Right lobe of liver (tissue), 6 donors: ENCODE results near the gene ME1. TPM values are rescaled to one million over a fixed set of nuclear protein-coding genes. Genes with fewer than 3 reads are reported as not detected.

Experiments
- ATAC-seq, 4 donors: fragments of 200-7000 bp; cut with Tn5 transposase; one replicate each; pipeline ENCODE4 v1.9.1; 2020; ENCODE audit warnings: mild to moderate bottlenecking in 4 of 4, moderate library complexity in 4 of 4
- DNase-seq, 3 donors: peaks; one replicate each; pipeline ENCODE4 v3.0.0-alpha.2; 2020
- H3K27ac ChIP-seq, 3 donors: fragments of 200-600 bp; one replicate each; pipeline ENCODE4 v1.8.0; 2022
- H3K27me3 ChIP-seq, 2 donors: fragments of 200-600 bp; one replicate each; pipeline ENCODE4 v1.8.0; 2022
- H3K36me3 ChIP-seq, 4 donors: fragments of 200-600 bp; sonication (generic) in 1 of 4; one replicate each; pipeline versions ENCODE4 v1.5.1 to v1.8.0; 2017 to 2022; ENCODE audit warnings: control low read depth in 1 of 4
- H3K4me1 ChIP-seq, 4 donors: fragments of 200-600 bp; sonication (generic) in 1 of 4; one replicate each; pipeline versions ENCODE4 v1.5.1 to v1.8.0; 2017 to 2022; ENCODE audit warnings: control low read depth in 1 of 4
- H3K4me3 ChIP-seq, 3 donors: fragments of 200-600 bp; one replicate each; pipeline ENCODE4 v1.8.0; 2022
- H3K9me3 ChIP-seq, 4 donors: fragments of 200-600 bp; sonication (generic) in 1 of 4; one replicate each; pipeline versions ENCODE4 v1.5.1 to v1.8.0; 2017 to 2022; ENCODE audit warnings: control low read depth in 1 of 4
- POLR2A ChIP-seq: fragments of 450-650 bp; IDR thresholded peaks from one replicate; pipeline ENCODE4 v1.6.1; 2017; ENCODE audit warnings: antibody characterized with exemption, mild to moderate bottlenecking
- WGBS: methylation state at CpG from one replicate; pipeline ENCODE4 v1.1.6; 2018; ENCODE audit warnings: low coverage, low lambda C conversion rate; ENCODE audit not compliant: insufficient coverage; ENCODE audit errors: missing lambda C conversion rate; 5-methylcytosine and 5-hydroxymethylcytosine counted together
- intact Hi-C, 2 donors: fragments of 100-400 bp; cut with DNase I; formaldehyde crosslinking; loops; one replicate each; pipeline versions ENCODE4 v1.11.2 to v1.14.1; 2022
- total RNA-seq, 6 experiments: library from RNA; depleted of rRNA in 2 of 6; stranded (reverse); fragments of >200 nt in 2 of 6; fragmentation: NEBNext Ultra II Directional in 3 of 6; extraction: Animal tissue kit (Norgen Biotek cat#: 25700) in 3 of 6; gene quantifications; one replicate each; pipeline versions ENCODE4 v1.1.0 to v1.2.4, GENCODE V29; 2016 to 2023
- TF ChIP-seq, protein P1 (sequence below), 4 donors: fragments of 200-600 bp in 3 of 4; fragments of 450-650 bp in 1 of 4; IDR thresholded peaks; one replicate each; pipeline versions ENCODE4 v1.5.1 to v1.8.0; 2016 to 2022; ENCODE audit warnings: antibody characterized with exemption in 4 of 4, mild to moderate bottlenecking in 2 of 4
- donor health status: DM: no; HTN: yes; CAD: no.
- donor health status: DM: no; HTN: no; CAD: no.
- donor health status: DM: no; HTN: no; CAD: no.
- donor health status: DM: no; HTN: yes; CAD: no.
- donor health status: DM: no; HTN: yes; CAD: no.

ME1 gene
- total RNA-seq, 6 experiments from 2014 or later: 10.1 to 18.2 (median 13.3) TPM

DNA sequence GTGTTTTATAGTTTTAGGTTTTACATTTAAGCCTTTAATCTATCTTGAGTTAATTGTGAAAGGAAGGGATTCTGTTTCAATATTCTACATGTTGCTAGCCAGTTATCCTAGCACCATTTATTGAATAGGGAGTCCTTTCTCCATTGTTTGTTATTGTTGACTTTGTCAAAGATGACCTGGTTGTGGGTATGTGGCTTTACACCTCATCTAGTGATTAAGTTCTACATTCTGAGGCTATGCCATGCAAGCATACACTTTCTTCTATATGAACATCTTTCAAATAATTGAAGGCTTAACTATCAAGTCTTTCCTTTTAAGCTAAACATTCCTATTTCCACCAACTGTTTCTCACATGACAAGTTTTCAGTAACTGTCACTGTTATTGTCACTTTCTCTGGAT, 46.1 kb downstream of the ME1 start:
- DNase-seq (no peak), ATAC-seq (no peak)
- Histone ChIP-seq H3K4me3 (no peak overlapping the region), H3K4me1 (no peaks in the 10 kb centered on the region), H3K36me3 (no peaks in the 10 kb centered on the region), H3K27ac (no peak overlapping the region), H3K9me3 (no peaks in the 10 kb centered on the region), H3K27me3 (no peaks in the 10 kb centered on the region)
- TF ChIP-seq, protein P1, sequence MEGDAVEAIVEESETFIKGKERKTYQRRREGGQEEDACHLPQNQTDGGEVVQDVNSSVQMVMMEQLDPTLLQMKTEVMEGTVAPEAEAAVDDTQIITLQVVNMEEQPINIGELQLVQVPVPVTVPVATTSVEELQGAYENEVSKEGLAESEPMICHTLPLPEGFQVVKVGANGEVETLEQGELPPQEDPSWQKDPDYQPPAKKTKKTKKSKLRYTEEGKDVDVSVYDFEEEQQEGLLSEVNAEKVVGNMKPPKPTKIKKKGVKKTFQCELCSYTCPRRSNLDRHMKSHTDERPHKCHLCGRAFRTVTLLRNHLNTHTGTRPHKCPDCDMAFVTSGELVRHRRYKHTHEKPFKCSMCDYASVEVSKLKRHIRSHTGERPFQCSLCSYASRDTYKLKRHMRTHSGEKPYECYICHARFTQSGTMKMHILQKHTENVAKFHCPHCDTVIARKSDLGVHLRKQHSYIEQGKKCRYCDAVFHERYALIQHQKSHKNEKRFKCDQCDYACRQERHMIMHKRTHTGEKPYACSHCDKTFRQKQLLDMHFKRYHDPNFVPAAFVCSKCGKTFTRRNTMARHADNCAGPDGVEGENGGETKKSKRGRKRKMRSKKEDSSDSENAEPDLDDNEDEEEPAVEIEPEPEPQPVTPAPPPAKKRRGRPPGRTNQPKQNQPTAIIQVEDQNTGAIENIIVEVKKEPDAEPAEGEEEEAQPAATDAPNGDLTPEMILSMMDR (IDR thresholded peaks at IDR 0.05): no peak
- intact Hi-C loops: no loop called here

DNA sequence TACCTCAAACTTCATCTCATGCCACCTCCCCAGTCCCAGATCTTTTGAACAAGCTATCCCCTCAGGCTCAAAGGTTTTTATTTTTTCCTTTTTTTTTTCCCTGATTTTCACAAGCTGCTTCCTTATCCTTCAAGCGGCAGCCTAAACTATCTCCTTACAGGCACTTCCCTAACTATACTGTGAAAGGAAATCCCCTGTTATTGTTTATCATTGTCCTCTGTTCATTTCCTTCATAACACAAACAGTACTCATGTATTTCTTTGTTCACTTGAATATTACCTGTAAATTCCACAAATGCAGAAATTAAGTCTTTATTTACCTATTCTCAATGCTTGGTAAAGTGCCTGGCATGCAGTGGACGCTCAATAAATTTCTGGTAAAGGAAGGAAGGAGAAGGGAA, 48.9 kb downstream of the ME1 start:
- Histone ChIP-seq H3K4me1 (no peaks in the 10 kb centered on the region), H3K27ac (no peak overlapping the region), H3K4me3 (no peak overlapping the region), H3K9me3 (no peaks in the 10 kb centered on the region), H3K36me3 (no peaks in the 10 kb centered on the region), H3K27me3 (no peaks in the 10 kb centered on the region)
- no peak for TF ChIP-seq POLR2A
- TF ChIP-seq, protein P1 (IDR thresholded peaks at IDR 0.05): no peak
- ATAC-seq (peak in 1 of 4 donors; percentile 36), DNase-seq (no peak)
- WGBS: 63% methylated on average over 2 of the region's 2 CpGs
- intact Hi-C loops: no loop called here

DNA sequence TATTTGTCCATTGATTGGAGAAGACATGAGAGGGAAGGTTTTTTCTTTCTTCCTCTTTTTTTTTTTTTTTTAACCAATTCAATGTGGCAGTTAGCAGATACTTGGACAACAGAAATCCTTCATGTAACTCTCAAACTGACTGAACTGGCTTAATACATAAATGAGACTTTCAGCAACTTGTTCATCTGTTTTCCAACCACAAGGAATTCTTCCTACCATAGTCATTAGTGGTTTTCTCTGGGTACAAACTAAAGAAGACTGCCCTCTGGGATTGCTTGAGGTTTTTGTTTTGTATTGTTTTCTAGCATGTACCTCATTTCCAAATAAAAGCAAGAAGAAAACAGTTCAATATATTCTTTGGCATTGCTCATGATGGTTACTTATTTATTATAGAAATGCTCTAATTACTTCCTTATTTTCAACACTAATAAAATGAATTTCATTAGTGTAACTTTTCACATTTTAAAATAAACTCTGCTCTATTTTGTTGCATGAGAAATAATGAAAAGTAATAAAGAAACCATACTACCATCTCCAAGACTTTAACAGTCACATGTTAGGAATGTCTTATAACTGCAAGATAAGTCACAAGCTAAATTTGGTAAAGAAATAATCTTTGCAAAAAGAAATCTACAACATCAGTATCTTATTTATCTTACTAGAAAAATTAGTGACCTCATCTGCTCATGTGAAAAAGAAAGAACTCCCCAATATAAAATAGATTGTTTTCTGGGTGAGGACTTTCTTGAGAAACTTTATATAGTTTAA, 52.0 kb downstream of the ME1 start:
- Histone ChIP-seq H3K4me1 (no peaks in the 10 kb centered on the region), H3K9me3 (no peaks in the 10 kb centered on the region), H3K36me3 (no peaks in the 10 kb centered on the region), H3K4me3 (no peak overlapping the region), H3K27ac (no peak overlapping the region), H3K27me3 (no peaks in the 10 kb centered on the region)
- TF ChIP-seq, protein P1 (IDR thresholded peaks at IDR 0.05): no peak
- TF ChIP-seq POLR2A: no peak
- intact Hi-C loops: no loop called here
- DNase-seq (no peak), ATAC-seq (no peak)

DNA sequence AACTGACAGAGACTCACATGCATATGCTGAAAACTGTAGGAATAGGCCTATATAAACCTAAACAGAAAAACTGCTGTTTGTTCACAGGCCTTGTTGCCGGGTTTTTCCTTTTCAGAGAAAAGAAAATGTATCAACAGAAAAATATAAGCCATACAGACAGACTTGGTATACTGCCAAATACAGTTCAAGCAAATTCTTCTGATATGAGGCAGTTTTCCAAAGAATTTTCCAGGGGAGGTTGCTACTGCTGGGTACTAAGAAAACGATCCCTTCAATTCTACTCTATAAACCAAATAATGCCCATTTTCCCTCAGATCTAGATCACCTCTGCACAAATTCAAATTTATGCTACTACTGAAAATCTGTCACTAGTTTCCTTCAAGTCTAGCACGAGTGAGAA, 59.4 kb downstream of the ME1 start:
- Histone ChIP-seq H3K27me3 (no peaks in the 10 kb centered on the region), H3K9me3 (no peaks in the 10 kb centered on the region), H3K4me1 (no peaks in the 10 kb centered on the region), H3K36me3 (no peaks in the 10 kb centered on the region), H3K27ac (no peak overlapping the region), H3K4me3 (no peak overlapping the region)
- no peak for ATAC-seq
- intact Hi-C loops: no loop called here
- TF ChIP-seq, protein P1 (IDR thresholded peaks at IDR 0.05): no peak
- no peak for TF ChIP-seq POLR2A
- WGBS: 66% methylated on average over 3 of the region's 3 CpGs
- no peak for DNase-seq

DNA sequence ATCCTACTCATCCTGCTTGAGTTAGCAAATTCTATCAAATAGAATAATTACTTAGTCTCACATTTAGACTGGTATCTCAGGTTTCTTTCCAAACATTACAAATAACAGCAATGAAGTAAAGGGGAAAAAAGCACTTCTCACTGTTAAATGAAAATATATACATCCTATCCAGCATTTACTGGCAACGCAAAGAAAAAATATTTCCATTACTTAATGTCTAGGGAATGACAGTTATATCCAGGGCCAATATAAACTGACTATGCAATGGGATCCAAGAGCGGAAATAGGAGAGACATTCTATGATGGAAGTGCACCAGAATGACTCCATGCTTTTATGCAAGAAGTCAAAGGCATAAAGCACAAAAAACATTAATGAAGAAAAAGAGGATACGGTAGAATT, 60.3 kb downstream of the ME1 start:
- ATAC-seq: no peak
- H3K27me3 ChIP-seq: no peaks in the 10 kb centered on the region

More for the DNA sequence above, 60.3 kb downstream of the ME1 start:
- no peak for DNase-seq
- Histone ChIP-seq H3K36me3 (no peaks in the 10 kb centered on the region), H3K27ac (no peak overlapping the region), H3K4me1 (no peaks in the 10 kb centered on the region), H3K4me3 (no peak overlapping the region), H3K9me3 (no peaks in the 10 kb centered on the region)
- intact Hi-C loops: no loop called here
- TF ChIP-seq, protein P1 (IDR thresholded peaks at IDR 0.05): no peak
- TF ChIP-seq POLR2A: no peak
- 84% methylated on average over 3 of the region's 3 CpGs for WGBS
